Measurements from ENCODE around the gene RPS10. TPM values are rescaled to one million over a fixed set of nuclear protein-coding genes. Genes with fewer than 3 reads are reported as not detected.

RPS10 gene
- total RNA-seq, 1 experiment from 2014 or later = 1,363 TPM

- in situ Hi-C loops (cut with HindIII; ENCODE audit: low pct_unique_long_range_greater_than_20kb, low sequenced_read_pairs) = no loop called here
- TF ChIP-seq, protein P1, sequence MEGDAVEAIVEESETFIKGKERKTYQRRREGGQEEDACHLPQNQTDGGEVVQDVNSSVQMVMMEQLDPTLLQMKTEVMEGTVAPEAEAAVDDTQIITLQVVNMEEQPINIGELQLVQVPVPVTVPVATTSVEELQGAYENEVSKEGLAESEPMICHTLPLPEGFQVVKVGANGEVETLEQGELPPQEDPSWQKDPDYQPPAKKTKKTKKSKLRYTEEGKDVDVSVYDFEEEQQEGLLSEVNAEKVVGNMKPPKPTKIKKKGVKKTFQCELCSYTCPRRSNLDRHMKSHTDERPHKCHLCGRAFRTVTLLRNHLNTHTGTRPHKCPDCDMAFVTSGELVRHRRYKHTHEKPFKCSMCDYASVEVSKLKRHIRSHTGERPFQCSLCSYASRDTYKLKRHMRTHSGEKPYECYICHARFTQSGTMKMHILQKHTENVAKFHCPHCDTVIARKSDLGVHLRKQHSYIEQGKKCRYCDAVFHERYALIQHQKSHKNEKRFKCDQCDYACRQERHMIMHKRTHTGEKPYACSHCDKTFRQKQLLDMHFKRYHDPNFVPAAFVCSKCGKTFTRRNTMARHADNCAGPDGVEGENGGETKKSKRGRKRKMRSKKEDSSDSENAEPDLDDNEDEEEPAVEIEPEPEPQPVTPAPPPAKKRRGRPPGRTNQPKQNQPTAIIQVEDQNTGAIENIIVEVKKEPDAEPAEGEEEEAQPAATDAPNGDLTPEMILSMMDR (IDR thresholded peaks at IDR 0.05) = no peak
- TF ChIP-seq, protein P2, sequence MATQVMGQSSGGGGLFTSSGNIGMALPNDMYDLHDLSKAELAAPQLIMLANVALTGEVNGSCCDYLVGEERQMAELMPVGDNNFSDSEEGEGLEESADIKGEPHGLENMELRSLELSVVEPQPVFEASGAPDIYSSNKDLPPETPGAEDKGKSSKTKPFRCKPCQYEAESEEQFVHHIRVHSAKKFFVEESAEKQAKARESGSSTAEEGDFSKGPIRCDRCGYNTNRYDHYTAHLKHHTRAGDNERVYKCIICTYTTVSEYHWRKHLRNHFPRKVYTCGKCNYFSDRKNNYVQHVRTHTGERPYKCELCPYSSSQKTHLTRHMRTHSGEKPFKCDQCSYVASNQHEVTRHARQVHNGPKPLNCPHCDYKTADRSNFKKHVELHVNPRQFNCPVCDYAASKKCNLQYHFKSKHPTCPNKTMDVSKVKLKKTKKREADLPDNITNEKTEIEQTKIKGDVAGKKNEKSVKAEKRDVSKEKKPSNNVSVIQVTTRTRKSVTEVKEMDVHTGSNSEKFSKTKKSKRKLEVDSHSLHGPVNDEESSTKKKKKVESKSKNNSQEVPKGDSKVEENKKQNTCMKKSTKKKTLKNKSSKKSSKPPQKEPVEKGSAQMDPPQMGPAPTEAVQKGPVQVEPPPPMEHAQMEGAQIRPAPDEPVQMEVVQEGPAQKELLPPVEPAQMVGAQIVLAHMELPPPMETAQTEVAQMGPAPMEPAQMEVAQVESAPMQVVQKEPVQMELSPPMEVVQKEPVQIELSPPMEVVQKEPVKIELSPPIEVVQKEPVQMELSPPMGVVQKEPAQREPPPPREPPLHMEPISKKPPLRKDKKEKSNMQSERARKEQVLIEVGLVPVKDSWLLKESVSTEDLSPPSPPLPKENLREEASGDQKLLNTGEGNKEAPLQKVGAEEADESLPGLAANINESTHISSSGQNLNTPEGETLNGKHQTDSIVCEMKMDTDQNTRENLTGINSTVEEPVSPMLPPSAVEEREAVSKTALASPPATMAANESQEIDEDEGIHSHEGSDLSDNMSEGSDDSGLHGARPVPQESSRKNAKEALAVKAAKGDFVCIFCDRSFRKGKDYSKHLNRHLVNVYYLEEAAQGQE (IDR thresholded peaks at IDR 0.05; ENCODE audit: insufficient read depth in 1 of 2, low read depth in 2 of 2, low read length in 1 of 2) = no peak
- TF ChIP-seq TCF7L2 (IDR thresholded peaks at IDR 0.05; ENCODE audit: low read depth, low read length) (no peak), POLR2AphosphoS5 (IDR thresholded peaks at IDR 0.05; ENCODE audit: low read depth, low read length) (no peak), SIN3A (IDR thresholded peaks at IDR 0.05; ENCODE audit: borderline replicate concordance, insufficient read depth, low read depth, low read length) (no peak)
- ChIA-PET POLR2A (no interaction called here), CTCF (no interaction called here)
- no TSS peak for BruUV-seq (replicated peaks)
- H3K4me3 ChIP-seq (ENCODE audit: low read depth in 2 of 2, low read length in 2 of 2) = no peak overlapping the region
- H3K4me1 ChIP-seq (ENCODE audit: control insufficient read depth, insufficient read depth, low read length) = no peaks in the 10 kb centered on the region
- ATAC-seq (no peak), DNase-seq (ENCODE audit: low read depth, low spot score) (no peak)
- no peak overlapping the region for H3K27ac ChIP-seq (ENCODE audit: low read length)
- intact Hi-C loops (cut with micrococcal nuclease; ENCODE audit: unreplicated experiment) = no loop called here
- H3K36me3 ChIP-seq (ENCODE audit: control insufficient read depth, insufficient read depth, low read length) = no peaks in the 10 kb centered on the region
- H3K27me3 ChIP-seq (ENCODE audit: control insufficient read depth, insufficient read depth, low read length) = no peaks in the 10 kb centered on the region
- H3K9me3 ChIP-seq (ENCODE audit: control insufficient read depth, insufficient read depth, low read depth, low read length) = no peaks in the 10 kb centered on the region
Observed at GRCh38 chr6:34468378-34468892, 42.6 kb upstream of the RPS10 start.

DNA sequence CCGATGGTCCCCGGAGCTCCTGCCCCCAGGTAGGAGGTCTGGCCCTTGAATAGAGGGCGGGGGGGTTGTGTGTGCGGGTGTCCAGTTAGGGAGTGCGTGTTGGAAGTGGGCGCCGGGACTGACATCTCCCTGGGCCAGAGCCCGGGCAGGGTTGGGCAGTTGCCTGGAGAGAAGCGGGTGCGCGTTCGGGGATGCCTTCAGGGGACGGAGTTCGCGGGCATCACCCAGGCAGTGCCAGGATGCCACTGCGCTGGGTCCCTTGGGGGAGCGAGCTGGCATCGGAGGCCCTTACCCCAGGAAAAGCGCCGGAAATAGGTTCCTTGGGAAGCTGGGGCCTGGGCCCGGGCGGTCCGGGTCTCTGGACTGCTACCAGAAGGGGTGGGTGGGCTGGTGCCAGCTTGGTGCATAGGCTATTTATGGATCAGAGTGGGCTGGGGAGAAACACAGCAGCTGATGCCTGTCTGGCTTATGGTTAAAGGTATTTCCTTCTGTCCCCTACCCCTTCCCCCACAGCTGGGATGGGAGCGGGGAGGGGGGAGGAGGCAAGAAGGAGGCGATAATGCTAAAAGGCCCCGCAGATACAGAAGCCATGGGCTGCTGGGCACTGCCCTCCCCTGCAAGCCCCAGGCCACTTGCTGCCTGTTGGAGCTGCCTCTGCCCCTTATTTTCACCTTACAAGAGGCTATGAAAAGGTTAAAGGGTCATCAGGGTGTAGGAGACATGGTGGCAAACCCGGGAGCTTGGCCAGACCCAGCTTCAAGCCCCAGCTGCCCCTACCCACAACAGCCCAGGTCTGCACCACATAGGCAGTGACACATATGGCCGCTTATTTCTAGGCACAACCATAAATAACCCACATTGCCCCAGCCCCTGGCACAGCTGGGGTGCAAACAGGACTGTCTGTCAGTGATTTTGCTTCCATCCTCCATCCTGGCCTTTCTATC is 40.6 kb upstream of the RPS10 start:
- Histone ChIP-seq H3K36me3 (ENCODE audit: control insufficient read depth, insufficient read depth, low read length) (no peaks in the 10 kb centered on the region), H3K9me3 (ENCODE audit: control insufficient read depth, insufficient read depth, low read depth, low read length) (no peaks in the 10 kb centered on the region), H3K4me3 (ENCODE audit: low read depth in 2 of 2, low read length in 2 of 2) (peak overlapping the region; percentile 27 to 31; a peak in 3 of 4 replicates), H3K27ac (ENCODE audit: low read length) (no peak overlapping the region), H3K4me1 (ENCODE audit: control insufficient read depth, insufficient read depth, low read length) (no peaks in the 10 kb centered on the region), H3K27me3 (ENCODE audit: control insufficient read depth, insufficient read depth, low read length) (no peaks in the 10 kb centered on the region)
- TF ChIP-seq SIN3A (IDR thresholded peaks at IDR 0.05; ENCODE audit: borderline replicate concordance, insufficient read depth, low read depth, low read length) = no peak
- TF ChIP-seq, protein P2 (IDR thresholded peaks at IDR 0.05; ENCODE audit: insufficient read depth in 1 of 2, low read depth in 2 of 2, low read length in 1 of 2) = no peak
- in situ Hi-C loops (cut with HindIII; ENCODE audit: low pct_unique_long_range_greater_than_20kb, low sequenced_read_pairs) = no loop called here
- ChIA-PET CTCF (no interaction called here), POLR2A (interaction anchor here (0.6 kb wide), 1 partner anchor 206 kb away, joined by 3 read pairs; no protein-coding TSS in a partner anchor)
- DNase-seq (ENCODE audit: low read depth, low spot score) (no peak), ATAC-seq (no peak)
- BruUV-seq (replicated peaks) = no TSS peak
- intact Hi-C loops (cut with micrococcal nuclease; ENCODE audit: unreplicated experiment) = no loop called here

All from Panc1 (cell line).